Parathyroid adenoma (tissue), 2 donors: ENCODE measurements around the gene TSPAN10.

Experiments used
- H2AFZ ChIP-seq: fragments of 300-600 bp; sonication (generic); one replicate; pipeline ENCODE4 v1.7.0; 2017; ENCODE audit warnings: antibody characterized with exemption, mild to moderate bottlenecking
- H3K27ac ChIP-seq: fragments of 300-600 bp; sonication (generic); one replicate; pipeline ENCODE4 v1.7.0; 2017
- H3K27me3 ChIP-seq: fragments of 300-600 bp; sonication (generic); one replicate; pipeline ENCODE4 v1.7.0; 2017; ENCODE audit warnings: low read length; ENCODE audit not compliant: control insufficient read depth, insufficient read depth
- H3K36me3 ChIP-seq: fragments of 300-600 bp; sonication (generic); one replicate; pipeline ENCODE4 v1.7.0; 2017; ENCODE audit warnings: low read length; ENCODE audit not compliant: control insufficient read depth, insufficient read depth
- H3K4me1 ChIP-seq: fragments of 300-600 bp; sonication (generic); one replicate; pipeline ENCODE4 v1.7.0; 2017; ENCODE audit warnings: control low read depth
- H3K4me2 ChIP-seq: fragments of 300-600 bp; sonication (generic); one replicate; pipeline ENCODE4 v1.7.0; 2017; ENCODE audit warnings: low read length
- H3K4me3 ChIP-seq: fragments of 300-600 bp; sonication (generic); one replicate; pipeline ENCODE4 v1.7.0; 2017; ENCODE audit warnings: low read depth, low read length
- H3K79me2 ChIP-seq: fragments of 300-600 bp; sonication (generic); one replicate; pipeline ENCODE4 v1.7.0; 2017; ENCODE audit warnings: control low read depth
- H3K9ac ChIP-seq: fragments of 300-600 bp; sonication (generic); one replicate; pipeline ENCODE4 v1.7.0; 2017; ENCODE audit warnings: mild to moderate bottlenecking
- H3K9me3 ChIP-seq: fragments of 300-600 bp; sonication (generic); one replicate; pipeline ENCODE4 v1.7.0; 2017; ENCODE audit warnings: low read length; ENCODE audit not compliant: control insufficient read depth
- CTCF ChIP-seq: fragments of 300-600 bp; sonication (generic); IDR thresholded peaks from one replicate; pipeline ENCODE4 v1.7.0; 2017; ENCODE audit warnings: antibody characterized with exemption, mild to moderate bottlenecking
- donor health status: primary hyperparathyroidism.

Gene TSPAN10

GRCh38 chr17:81690066-81690465, 53.1 kb downstream of the TSPAN10 start:
- H3K4me3 ChIP-seq: no peak overlapping the region
- H3K4me1 ChIP-seq: peaks cover 5% of the 10 kb centered on the region
- TF ChIP-seq CTCF: no peak
- H3K27ac ChIP-seq: no peak overlapping the region
- no peak overlapping the region for H3K4me2 ChIP-seq
- no peaks in the 10 kb centered on the region for H3K9me3 ChIP-seq
- H3K36me3 ChIP-seq: no peaks in the 10 kb centered on the region
- no peaks in the 10 kb centered on the region for H3K27me3 ChIP-seq
- no peak overlapping the region for H3K9ac ChIP-seq
- peaks cover 57% of the 10 kb centered on the region for H3K79me2 ChIP-seq
- no peak overlapping the region for H2AFZ ChIP-seq

DNA sequence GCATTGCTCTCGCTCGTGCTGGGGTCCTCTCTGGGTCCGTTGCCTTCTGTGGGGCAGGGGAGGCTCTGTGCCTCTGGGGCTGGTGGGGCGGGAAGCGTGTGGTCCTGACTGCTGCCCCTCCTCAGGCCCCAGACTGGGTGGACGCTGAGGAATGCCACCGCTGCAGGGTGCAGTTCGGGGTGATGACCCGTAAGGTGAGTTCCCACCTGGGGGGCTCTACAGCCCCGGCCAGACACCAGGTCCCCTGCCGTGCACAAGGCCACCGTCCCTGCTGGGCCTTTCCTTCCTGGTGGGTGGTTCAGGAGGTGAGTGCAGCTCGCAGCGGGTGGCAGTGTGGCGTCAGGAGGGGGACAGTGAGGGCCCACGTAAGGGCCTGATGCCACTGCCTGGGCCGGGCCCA, 53.6 kb downstream of the TSPAN10 start:
- H3K36me3 ChIP-seq: no peaks in the 10 kb centered on the region
- no peak for TF ChIP-seq CTCF
- H2AFZ ChIP-seq: no peak overlapping the region

GRCh38 chr17:81691196-81691595, 54.2 kb downstream of the TSPAN10 start:
- no peak overlapping the region for H3K4me3 ChIP-seq
- H3K9me3 ChIP-seq: no peaks in the 10 kb centered on the region
- no peak overlapping the region for H2AFZ ChIP-seq
- no peak for TF ChIP-seq CTCF
- peaks cover 47% of the 10 kb centered on the region for H3K79me2 ChIP-seq
- H3K36me3 ChIP-seq: no peaks in the 10 kb centered on the region
- no peak overlapping the region for H3K9ac ChIP-seq
- H3K4me1 ChIP-seq: no peaks in the 10 kb centered on the region
- H3K4me2 ChIP-seq: no peak overlapping the region
- H3K27ac ChIP-seq: no peak overlapping the region
- no peaks in the 10 kb centered on the region for H3K27me3 ChIP-seq

More for the DNA sequence above, 53.6 kb downstream of the TSPAN10 start:
- Histone ChIP-seq H3K9ac (no peak overlapping the region), H3K27me3 (no peaks in the 10 kb centered on the region), H3K79me2 (peaks cover 54% of the 10 kb centered on the region), H3K4me3 (no peak overlapping the region), H3K4me2 (no peak overlapping the region), H3K27ac (no peak overlapping the region), H3K4me1 (peaks cover under 1% of the 10 kb centered on the region), H3K9me3 (no peaks in the 10 kb centered on the region)

DNA sequence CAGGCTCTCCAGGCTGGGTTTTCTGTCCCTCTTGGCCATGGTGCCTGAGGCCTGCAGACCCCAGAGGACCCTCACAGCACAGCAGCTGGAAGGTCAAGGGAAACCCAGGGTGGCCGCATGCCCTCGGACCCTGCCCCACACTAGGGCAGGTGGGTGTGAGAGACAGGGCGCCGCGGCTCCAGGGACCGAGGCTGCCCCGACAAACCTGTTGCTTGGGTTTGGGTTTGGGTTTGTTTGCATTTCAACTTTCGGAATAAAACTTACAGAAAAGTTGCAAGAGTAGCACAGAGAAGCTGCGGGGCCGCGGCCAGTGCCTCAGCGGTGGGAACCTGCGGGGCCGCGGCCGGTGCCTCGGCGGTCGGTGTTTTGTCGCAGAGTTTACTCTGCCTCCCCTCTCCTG, 54.6 kb downstream of the TSPAN10 start:
- H3K4me3 ChIP-seq: no peak overlapping the region
- H3K27ac ChIP-seq: no peak overlapping the region
- no peak overlapping the region for H2AFZ ChIP-seq
- H3K79me2 ChIP-seq: peaks cover 43% of the 10 kb centered on the region
- H3K9me3 ChIP-seq: no peaks in the 10 kb centered on the region
- H3K9ac ChIP-seq: no peak overlapping the region
- TF ChIP-seq CTCF: no peak
- no peaks in the 10 kb centered on the region for H3K4me1 ChIP-seq
- H3K36me3 ChIP-seq: no peaks in the 10 kb centered on the region
- H3K4me2 ChIP-seq: no peak overlapping the region
- H3K27me3 ChIP-seq: no peaks in the 10 kb centered on the region

DNA sequence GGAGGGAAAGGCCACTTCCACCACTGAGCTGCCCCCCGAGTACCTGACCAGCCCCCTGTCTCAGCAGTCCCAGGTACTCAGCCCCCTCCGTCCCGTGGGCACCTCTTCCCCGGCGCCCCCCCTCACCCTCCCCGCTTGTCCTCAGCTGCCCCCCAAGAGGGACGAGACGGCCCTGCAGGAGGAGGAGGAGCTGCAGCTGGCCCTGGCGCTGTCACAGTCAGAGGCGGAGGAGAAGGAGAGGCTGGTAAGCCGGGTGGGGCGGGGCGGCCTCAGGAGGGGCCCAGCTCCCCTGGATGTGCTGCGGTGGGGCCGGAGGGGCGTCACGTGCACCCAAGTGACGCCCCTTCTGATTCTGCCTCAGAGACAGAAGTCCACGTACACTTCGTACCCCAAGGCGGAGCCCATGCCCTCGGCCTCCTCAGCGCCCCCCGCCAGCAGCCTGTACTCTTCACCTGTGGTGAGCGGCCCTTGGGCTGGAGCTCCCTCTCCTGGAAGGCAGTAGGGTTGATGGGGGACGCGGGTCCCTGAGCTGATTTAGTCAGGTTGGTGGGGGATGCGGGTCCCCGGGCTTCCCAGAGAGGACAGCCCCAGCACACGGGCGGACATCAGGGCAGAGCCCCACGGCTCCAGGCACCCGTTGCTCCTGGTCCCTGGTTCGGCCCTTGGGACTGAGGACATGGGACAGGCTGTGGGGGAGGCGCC, 56.7 kb downstream of the TSPAN10 start:
- no peaks in the 10 kb centered on the region for H3K4me1 ChIP-seq
- H2AFZ ChIP-seq: no peak overlapping the region
- no peak overlapping the region for H3K4me3 ChIP-seq
- TF ChIP-seq CTCF: no peak
- peaks cover 29% of the 10 kb centered on the region for H3K79me2 ChIP-seq
- H3K27ac ChIP-seq: no peak overlapping the region
- H3K27me3 ChIP-seq: no peaks in the 10 kb centered on the region
- H3K4me2 ChIP-seq: no peak overlapping the region
- no peaks in the 10 kb centered on the region for H3K36me3 ChIP-seq
- H3K9ac ChIP-seq: no peak overlapping the region
- H3K9me3 ChIP-seq: no peaks in the 10 kb centered on the region
